Skeletal muscle satellite cell (primary cell): Measurements from ENCODE around the gene FOXP1.
"Not testable (repeated sequence)": the region's sequence is repeated elsewhere in the genome, so short reads cannot be mapped to it uniquely, and the experiment has no call there.

Experiments used
- H3K27me3 ChIP-seq: 2 replicates; pipeline ENCODE4 v1.7.0; 2013; ENCODE audit warnings: low read length; ENCODE audit not compliant: control insufficient read depth, insufficient read depth
- H3K36me3 ChIP-seq: 2 replicates; pipeline ENCODE4 v1.7.0; 2013; ENCODE audit warnings: mild to moderate bottlenecking, control low read depth, low read length; ENCODE audit not compliant: insufficient read depth
- H3K4me1 ChIP-seq: 2 replicates; pipeline ENCODE4 v1.7.0; 2013; ENCODE audit warnings: low read length; ENCODE audit not compliant: control insufficient read depth, insufficient read depth
- H3K4me2 ChIP-seq: 2 replicates; pipeline ENCODE4 v1.7.0; 2013; ENCODE audit warnings: mild to moderate bottlenecking, low read length
- H3K4me3 ChIP-seq: 2 replicates; pipeline ENCODE4 v1.7.0; 2013; ENCODE audit warnings: low read length
- H3K9ac ChIP-seq: 2 replicates; pipeline ENCODE4 v1.7.0; 2013; ENCODE audit warnings: mild to moderate bottlenecking, low read depth, low read length, moderate library complexity
- H3K9me3 ChIP-seq: replicated peaks from 2 replicates; pipeline ENCODE4 v1.7.0; 2013; ENCODE audit warnings: mild to moderate bottlenecking, control low read depth, low read length

The FOXP1 gene

DNA sequence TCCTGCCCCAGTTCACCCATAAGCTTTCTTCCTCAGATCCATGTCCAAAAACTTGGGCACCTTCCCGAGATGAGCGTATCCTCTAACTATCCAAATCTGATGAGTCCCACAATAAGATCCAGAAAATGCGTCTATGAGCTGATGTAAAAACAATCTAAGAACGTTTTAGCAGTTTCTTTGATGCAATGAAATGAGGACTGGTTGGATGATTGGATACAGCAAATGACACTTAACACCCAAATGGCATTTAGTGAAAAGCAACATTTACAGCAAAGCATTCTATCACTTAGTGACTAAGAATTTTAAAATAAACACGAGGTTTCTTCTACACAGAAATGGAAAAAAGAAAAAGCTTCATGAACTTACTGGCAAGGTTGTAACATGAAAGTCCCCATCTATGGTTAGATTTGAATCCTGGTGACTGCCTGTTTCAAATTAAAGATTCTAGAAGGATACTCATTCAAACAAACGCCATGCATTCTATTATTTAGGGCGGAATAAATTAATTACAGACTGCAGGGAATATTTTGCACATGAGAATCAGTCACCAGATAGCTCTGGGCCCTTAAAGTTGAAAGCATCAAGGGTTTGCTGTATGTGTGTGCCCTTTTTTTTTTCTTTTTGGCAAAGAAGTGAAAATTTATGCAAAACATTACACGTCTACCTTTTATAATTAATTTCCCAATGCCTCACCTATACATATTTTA, 598.6 kb downstream of the FOXP1 start:
- Histone ChIP-seq H3K4me2 (no peak overlapping the region), H3K27me3 (no peaks in the 10 kb centered on the region), H3K9me3 (no peaks in the 10 kb centered on the region), H3K9ac (no peak overlapping the region), H3K36me3 (peaks cover 43% of the 10 kb centered on the region), H3K4me3 (no peak overlapping the region), H3K4me1 (peaks cover 65% of the 10 kb centered on the region)

DNA sequence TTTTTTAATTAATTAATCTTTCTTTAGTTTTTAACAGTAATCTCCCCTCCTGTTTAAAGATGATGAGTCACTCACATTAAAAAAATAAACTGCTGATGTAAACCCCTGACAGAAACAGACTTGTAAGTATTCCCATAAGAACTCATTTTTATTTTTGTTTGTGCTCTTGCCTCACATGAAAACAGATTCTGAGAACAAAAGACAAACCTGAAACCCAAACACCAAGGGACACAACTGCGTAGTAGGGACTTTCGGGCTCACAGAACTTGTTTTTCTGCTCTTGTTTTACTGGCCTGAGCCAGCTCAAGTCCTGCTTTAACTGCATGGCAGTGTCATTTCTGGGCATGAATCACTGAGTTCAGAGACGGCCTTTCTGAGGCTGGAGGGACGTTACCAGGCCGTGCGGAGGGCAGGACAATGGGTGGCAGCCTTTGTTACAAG, 600.8 kb downstream of the FOXP1 start:
- Histone ChIP-seq H3K4me2 (peak overlapping the region; percentile 75), H3K9ac (peak overlapping the region; percentile 69), H3K36me3 (peaks cover 45% of the 10 kb centered on the region), H3K9me3 (no peaks in the 10 kb centered on the region), H3K4me3 (peak overlapping the region; percentile 23), H3K27me3 (no peaks in the 10 kb centered on the region), H3K4me1 (peaks cover 43% of the 10 kb centered on the region)

DNA sequence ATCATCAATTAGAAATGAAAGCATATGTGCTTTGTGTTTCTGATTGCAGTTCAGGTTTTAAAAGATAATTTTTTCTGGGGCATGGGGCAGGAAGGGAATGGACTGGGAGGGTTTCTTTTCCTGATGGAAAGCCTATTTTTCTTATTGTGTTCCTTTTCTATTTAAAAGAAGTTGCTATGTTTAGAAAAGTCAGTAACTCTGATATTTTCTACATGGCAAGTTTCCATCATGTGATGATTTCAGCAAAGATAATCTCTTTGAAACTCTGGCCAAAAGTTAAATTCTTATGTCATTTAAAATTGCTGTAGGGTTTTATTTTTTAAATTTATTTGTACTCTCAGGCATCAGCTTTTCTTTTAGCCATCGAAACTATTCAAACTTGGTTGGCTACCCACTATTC, 601.2 kb downstream of the FOXP1 start:
- Histone ChIP-seq H3K4me3 (no peak overlapping the region), H3K9ac (peak overlapping the region; percentile 69), H3K4me1 (peaks cover 41% of the 10 kb centered on the region), H3K4me2 (peak overlapping the region; percentile 75), H3K27me3 (no peaks in the 10 kb centered on the region), H3K9me3 (no peaks in the 10 kb centered on the region), H3K36me3 (peaks cover 45% of the 10 kb centered on the region)

DNA sequence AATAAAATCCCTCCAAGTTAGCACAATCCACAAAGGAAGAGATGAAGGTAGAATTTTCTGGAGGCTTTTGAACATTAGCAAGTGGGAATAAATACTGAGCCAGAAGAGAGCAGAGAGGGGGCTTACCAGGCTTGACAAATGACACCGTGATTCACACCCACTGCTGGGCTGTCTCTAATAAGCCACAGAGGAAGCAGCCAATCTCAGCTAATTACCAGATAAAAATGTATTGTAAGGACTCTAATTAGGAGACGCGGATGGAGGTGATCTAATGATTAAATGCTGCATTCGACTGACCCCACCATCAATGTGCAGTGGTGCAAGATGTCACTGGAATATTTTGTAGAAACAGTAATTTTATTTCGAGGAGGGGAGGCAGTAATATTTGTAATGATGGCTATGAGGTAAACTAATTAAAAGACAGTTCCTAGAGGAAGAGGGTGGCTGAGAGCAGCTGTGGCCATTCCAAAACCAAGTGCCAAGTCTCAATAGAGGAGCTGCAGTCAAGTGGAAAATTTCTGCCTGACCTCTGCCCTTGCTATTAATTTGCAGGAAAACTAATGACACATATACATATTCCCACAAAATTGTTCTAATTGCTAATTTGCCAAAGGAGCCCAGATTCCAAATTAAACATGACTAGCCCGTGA, 602.2 kb downstream of the FOXP1 start:
- Histone ChIP-seq H3K4me1 (peaks cover 41% of the 10 kb centered on the region), H3K36me3 (peaks cover 45% of the 10 kb centered on the region)

DNA sequence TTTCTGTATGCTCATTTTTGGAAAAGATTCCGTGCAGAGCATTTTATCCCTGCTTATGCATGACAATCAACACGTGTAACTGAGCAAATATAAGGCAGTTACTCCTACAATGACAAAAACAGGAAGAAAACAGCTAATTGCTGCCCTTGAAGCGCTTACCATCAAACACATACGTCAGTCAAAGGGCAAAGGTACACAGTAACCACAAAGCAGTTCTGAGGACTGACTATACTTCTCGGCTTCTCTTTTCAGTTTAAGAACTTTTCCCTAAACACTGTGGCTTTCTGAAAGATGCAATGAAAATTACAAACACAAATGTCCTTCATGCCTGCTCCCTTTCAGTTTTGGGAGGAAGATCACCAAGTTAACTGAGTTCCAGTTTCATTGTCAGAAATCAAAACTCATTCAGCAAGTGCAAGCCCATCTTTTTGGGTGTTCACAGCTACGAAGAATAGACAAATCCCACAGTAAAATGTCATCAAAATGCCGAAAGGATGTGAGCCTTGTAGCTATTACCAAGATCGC, 602.8 kb downstream of the FOXP1 start:
- Histone ChIP-seq H3K4me3 (no peak overlapping the region), H3K36me3 (peaks cover 43% of the 10 kb centered on the region), H3K9ac (no peak overlapping the region), H3K27me3 (no peaks in the 10 kb centered on the region), H3K4me2 (no peak overlapping the region), H3K4me1 (peaks cover 41% of the 10 kb centered on the region), H3K9me3 (no peaks in the 10 kb centered on the region)

More for the DNA sequence above, 602.2 kb downstream of the FOXP1 start:
- peak overlapping the region; percentile 69 for H3K9ac ChIP-seq
- H3K27me3 ChIP-seq, result no peaks in the 10 kb centered on the region
- no peak overlapping the region for H3K4me2 ChIP-seq
- H3K9me3 ChIP-seq, result no peaks in the 10 kb centered on the region
- no peak overlapping the region for H3K4me3 ChIP-seq

DNA sequence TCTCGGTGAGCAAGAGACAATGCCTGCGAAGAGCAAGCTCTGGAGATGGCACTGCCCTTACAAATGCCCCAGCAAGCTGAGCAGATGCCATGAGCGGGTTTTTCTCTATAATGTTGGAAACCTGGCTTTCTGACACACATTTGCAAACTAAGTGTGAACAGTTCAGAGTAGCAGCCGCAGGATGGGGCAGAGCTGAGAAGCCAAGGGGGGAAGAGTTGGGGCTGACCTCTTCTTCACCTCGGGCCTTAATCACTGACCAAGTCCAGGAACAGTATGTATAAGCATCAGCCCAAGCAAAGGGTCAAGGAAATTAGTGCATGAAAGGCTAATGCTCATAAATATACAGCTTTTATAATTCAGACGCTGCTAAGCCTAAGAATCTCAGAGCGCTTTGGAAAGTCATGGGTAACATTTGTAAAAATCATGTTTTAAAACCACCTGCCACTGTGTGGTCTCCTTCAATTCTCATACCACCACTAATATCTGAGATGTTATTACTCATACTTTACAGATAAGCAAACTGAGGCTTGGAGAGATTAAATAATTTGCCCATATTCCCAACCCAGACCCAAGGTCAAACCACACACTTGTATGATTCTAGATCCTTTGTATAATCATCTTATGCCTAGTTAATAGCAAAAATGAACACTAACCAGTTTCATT, 603.4 kb downstream of the FOXP1 start:
- H3K36me3 ChIP-seq, result peaks cover 44% of the 10 kb centered on the region
- H3K9me3 ChIP-seq, result no peaks in the 10 kb centered on the region
- H3K4me2 ChIP-seq, result no peak overlapping the region
- no peak overlapping the region for H3K9ac ChIP-seq
- H3K4me3 ChIP-seq, result no peak overlapping the region
- H3K27me3 ChIP-seq, result no peaks in the 10 kb centered on the region
- peaks cover 41% of the 10 kb centered on the region for H3K4me1 ChIP-seq

DNA sequence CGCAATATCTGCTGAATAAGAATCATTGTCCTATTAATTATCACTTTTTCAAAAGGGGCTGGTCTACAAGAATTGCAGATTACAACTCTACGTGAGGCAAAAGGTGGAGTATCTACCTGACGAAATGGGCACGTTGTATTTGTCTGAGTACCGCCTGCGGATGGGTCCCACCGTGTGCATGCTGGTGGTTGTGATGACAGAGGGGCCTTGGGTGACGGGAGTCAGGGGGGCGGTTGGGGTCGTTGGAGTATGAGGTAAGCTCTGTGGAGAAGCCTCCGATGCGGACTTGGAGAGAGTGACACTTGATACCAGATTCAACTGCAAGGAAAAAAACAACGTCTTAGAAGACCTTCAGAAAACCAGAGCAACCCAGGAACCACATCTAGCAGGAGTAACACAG, 605.8 kb downstream of the FOXP1 start:
- Histone ChIP-seq H3K4me2 (no peak overlapping the region), H3K27me3 (no peaks in the 10 kb centered on the region), H3K9me3 (no peaks in the 10 kb centered on the region), H3K4me1 (peaks cover 25% of the 10 kb centered on the region), H3K4me3 (no peak overlapping the region), H3K36me3 (peaks cover 46% of the 10 kb centered on the region), H3K9ac (no peak overlapping the region)

DNA sequence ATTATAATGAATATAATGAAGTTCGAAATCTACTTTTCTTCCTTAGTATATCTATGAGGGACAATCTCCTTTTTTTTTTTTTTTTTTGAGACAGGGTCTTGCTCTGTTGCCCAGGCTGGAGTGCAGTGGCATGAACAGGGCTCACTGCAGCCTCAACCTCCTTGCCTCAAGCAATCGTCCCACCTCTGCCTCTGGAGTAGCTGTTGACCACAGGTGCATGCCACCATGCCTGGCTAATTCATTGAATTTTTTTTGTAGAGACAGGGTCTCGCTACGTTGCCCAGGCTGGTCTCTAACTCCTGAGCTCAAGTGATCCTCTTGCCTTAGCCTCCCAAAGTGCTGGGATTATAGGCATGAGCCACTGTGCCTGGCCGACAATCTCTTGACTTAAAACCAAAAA, 607.5 kb downstream of the FOXP1 start:
- H3K9ac ChIP-seq, H3K4me2 ChIP-seq, H3K4me1 ChIP-seq, H3K4me3 ChIP-seq, H3K9me3 ChIP-seq, H3K27me3 ChIP-seq: not testable (repeated sequence)
- H3K36me3 ChIP-seq, result peaks cover 57% of the 10 kb centered on the region

DNA sequence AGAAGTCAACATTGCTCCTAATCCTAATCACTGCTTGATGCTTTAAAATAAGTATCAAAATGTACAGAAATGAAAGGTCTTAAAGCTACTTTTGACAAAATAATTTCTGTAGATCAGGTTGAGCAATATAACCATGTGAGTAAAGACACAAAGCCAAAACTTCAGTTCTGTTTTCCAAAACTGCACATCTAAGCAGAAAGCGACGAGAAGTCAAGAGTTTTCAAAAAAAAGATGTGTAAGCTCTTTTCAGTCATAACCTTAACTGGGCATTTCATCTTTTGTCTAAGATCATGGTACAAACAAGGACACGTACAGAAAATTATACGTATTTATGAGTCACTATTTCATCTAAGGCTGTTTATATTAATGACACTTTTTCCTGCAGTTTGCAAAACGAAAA, 608.8 kb downstream of the FOXP1 start:
- H3K9ac ChIP-seq, result no peak overlapping the region
- no peaks in the 10 kb centered on the region for H3K4me1 ChIP-seq
- H3K36me3 ChIP-seq, result peaks cover 69% of the 10 kb centered on the region
- H3K27me3 ChIP-seq, result no peaks in the 10 kb centered on the region
- H3K4me2 ChIP-seq, result no peak overlapping the region
- H3K9me3 ChIP-seq, result no peaks in the 10 kb centered on the region
- H3K4me3 ChIP-seq, result no peak overlapping the region

DNA sequence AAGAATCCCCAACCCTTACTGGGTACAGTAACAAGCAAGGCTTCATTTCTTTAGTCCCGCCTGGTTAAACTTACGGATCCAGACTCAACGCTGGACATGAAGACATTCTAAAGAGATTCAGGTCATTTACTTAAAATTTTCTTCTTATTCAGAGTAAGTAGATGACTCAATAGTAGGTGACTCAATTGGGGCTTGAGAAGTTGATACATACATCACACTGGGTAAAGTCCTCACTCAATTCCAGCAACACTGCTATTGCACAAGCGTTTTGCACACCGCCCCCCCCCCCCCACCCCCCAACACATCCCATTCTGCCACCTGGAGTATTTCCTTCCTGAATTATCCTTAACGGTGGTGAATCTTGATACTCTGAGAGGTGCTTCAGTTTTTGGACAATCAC, 610.0 kb downstream of the FOXP1 start:
- H3K9ac ChIP-seq, result no peak overlapping the region
- H3K4me3 ChIP-seq, result no peak overlapping the region
- H3K4me2 ChIP-seq, result no peak overlapping the region
- no peaks in the 10 kb centered on the region for H3K9me3 ChIP-seq
- no peaks in the 10 kb centered on the region for H3K4me1 ChIP-seq
- H3K27me3 ChIP-seq, result no peaks in the 10 kb centered on the region
- peaks cover 80% of the 10 kb centered on the region for H3K36me3 ChIP-seq

DNA sequence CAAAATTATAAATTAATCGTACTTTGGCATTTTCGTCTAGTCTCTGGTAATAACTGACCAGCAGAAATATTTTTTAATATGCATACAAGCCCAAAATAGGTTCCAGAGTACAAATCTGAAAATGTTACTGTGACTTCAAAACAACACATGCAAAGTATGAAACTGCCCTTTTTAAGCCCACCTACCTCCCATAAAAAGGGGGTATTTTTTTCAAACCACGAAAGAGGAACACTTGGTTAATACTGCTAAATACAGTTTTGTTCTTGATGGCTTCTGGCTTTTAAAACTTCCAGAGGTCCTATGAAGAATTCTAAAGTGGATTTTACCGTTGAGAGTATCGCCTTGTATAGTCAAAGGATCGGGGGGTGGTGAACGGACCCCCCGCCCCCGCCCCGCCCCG, 610.7 kb downstream of the FOXP1 start:
- Histone ChIP-seq H3K9me3 (no peaks in the 10 kb centered on the region), H3K4me1 (no peaks in the 10 kb centered on the region), H3K27me3 (no peaks in the 10 kb centered on the region), H3K4me2 (no peak overlapping the region), H3K36me3 (peaks cover 82% of the 10 kb centered on the region), H3K4me3 (no peak overlapping the region), H3K9ac (no peak overlapping the region)
